ENCODE data around the gene UPF3A.
"Not testable (repeated sequence)": the region's sequence is repeated elsewhere in the genome, so short reads cannot be mapped to it uniquely, and the experiment has no call there.

Gene UPF3A

GRCh38 chr13:114315074-114315785 lies 33.8 kb downstream of the UPF3A start:
- Histone ChIP-seq H3K4me3 (ENCODE audit: low read length) (peak overlapping the region; percentile 93), H3K9me3 (ENCODE audit: low read length) (no peaks in the 10 kb centered on the region), H3K27me3 (ENCODE audit: insufficient read depth, low read length) (no peaks in the 10 kb centered on the region), H3K36me3 (ENCODE audit: insufficient read depth, low read length) (peaks cover 20% of the 10 kb centered on the region), H3K4me1 (ENCODE audit: insufficient read depth, low read length) (peaks cover 35% of the 10 kb centered on the region), H2AFZ (ENCODE audit: low read depth, low read length) (no peak overlapping the region)

- Histone ChIP-seq H2AFZ (ENCODE audit: low read depth, low read length) (no peak overlapping the region), H3K9me3 (ENCODE audit: low read length) (no peaks in the 10 kb centered on the region), H3K4me3 (ENCODE audit: low read length) (no peak overlapping the region), H3K27me3 (ENCODE audit: insufficient read depth, low read length) (no peaks in the 10 kb centered on the region), H3K4me1 (ENCODE audit: insufficient read depth, low read length) (peaks cover 24% of the 10 kb centered on the region), H3K36me3 (ENCODE audit: insufficient read depth, low read length) (peaks cover 50% of the 10 kb centered on the region)
Measured at GRCh38 chr13:114318624-114319023, 37.2 kb downstream of the UPF3A start.

- no peaks in the 10 kb centered on the region for H3K27me3 ChIP-seq (ENCODE audit: insufficient read depth, low read length)
- no peak overlapping the region for H3K4me3 ChIP-seq (ENCODE audit: low read length)
- H3K4me1 ChIP-seq (ENCODE audit: insufficient read depth, low read length), result peaks cover 21% of the 10 kb centered on the region
- no peak overlapping the region for H2AFZ ChIP-seq (ENCODE audit: low read depth, low read length)
- peaks cover 59% of the 10 kb centered on the region for H3K36me3 ChIP-seq (ENCODE audit: insufficient read depth, low read length)
- no peaks in the 10 kb centered on the region for H3K9me3 ChIP-seq (ENCODE audit: low read length)
Measured at GRCh38 chr13:114319441-114319913, 38.1 kb downstream of the UPF3A start.

GRCh38 chr13:114320065-114320464 lies 38.7 kb downstream of the UPF3A start:
- H2AFZ ChIP-seq (ENCODE audit: low read depth, low read length), result no peak overlapping the region
- no peak overlapping the region for H3K4me3 ChIP-seq (ENCODE audit: low read length)
- peaks cover 65% of the 10 kb centered on the region for H3K36me3 ChIP-seq (ENCODE audit: insufficient read depth, low read length)
- no peaks in the 10 kb centered on the region for H3K9me3 ChIP-seq (ENCODE audit: low read length)
- peaks cover 20% of the 10 kb centered on the region for H3K4me1 ChIP-seq (ENCODE audit: insufficient read depth, low read length)
- no peaks in the 10 kb centered on the region for H3K27me3 ChIP-seq (ENCODE audit: insufficient read depth, low read length)

- H3K4me3 ChIP-seq (ENCODE audit: low read length), result no peak overlapping the region
- no peak overlapping the region for H2AFZ ChIP-seq (ENCODE audit: low read depth, low read length)
- H3K36me3 ChIP-seq (ENCODE audit: insufficient read depth, low read length), result peaks cover 75% of the 10 kb centered on the region
Measured at GRCh38 chr13:114321256-114321655, 39.9 kb downstream of the UPF3A start.

GRCh38 chr13:114323349-114323748 lies 41.9 kb downstream of the UPF3A start:
- peaks cover 1% of the 10 kb centered on the region for H3K4me1 ChIP-seq (ENCODE audit: insufficient read depth, low read length)
- peaks cover 90% of the 10 kb centered on the region for H3K36me3 ChIP-seq (ENCODE audit: insufficient read depth, low read length)
- H2AFZ ChIP-seq (ENCODE audit: low read depth, low read length), result no peak overlapping the region
- no peaks in the 10 kb centered on the region for H3K9me3 ChIP-seq (ENCODE audit: low read length)
- H3K4me3 ChIP-seq (ENCODE audit: low read length), result no peak overlapping the region
- no peaks in the 10 kb centered on the region for H3K27me3 ChIP-seq (ENCODE audit: insufficient read depth, low read length)

More at GRCh38 chr13:114321256-114321655, 39.9 kb downstream of the UPF3A start:
- Histone ChIP-seq H3K4me1 (ENCODE audit: insufficient read depth, low read length) (peaks cover 12% of the 10 kb centered on the region), H3K27me3 (ENCODE audit: insufficient read depth, low read length) (no peaks in the 10 kb centered on the region), H3K9me3 (ENCODE audit: low read length) (no peaks in the 10 kb centered on the region)

GRCh38 chr13:114324334-114324733 lies 42.9 kb downstream of the UPF3A start:
- Histone ChIP-seq H3K4me1 (ENCODE audit: insufficient read depth, low read length) (no peaks in the 10 kb centered on the region), H3K9me3 (ENCODE audit: low read length) (no peaks in the 10 kb centered on the region), H3K27me3 (ENCODE audit: insufficient read depth, low read length) (no peaks in the 10 kb centered on the region), H3K4me3 (ENCODE audit: low read length) (no peak overlapping the region), H3K36me3 (ENCODE audit: insufficient read depth, low read length) (peaks cover 85% of the 10 kb centered on the region), H2AFZ (ENCODE audit: low read depth, low read length) (no peak overlapping the region)

GRCh38 chr13:114325729-114326128 lies 44.3 kb downstream of the UPF3A start:
- H3K9me3 ChIP-seq (ENCODE audit: low read length), result no peaks in the 10 kb centered on the region
- peaks cover 79% of the 10 kb centered on the region for H3K36me3 ChIP-seq (ENCODE audit: insufficient read depth, low read length)
- H2AFZ ChIP-seq (ENCODE audit: low read depth, low read length), result no peak overlapping the region

GRCh38 chr13:114328034-114328433 lies 46.6 kb downstream of the UPF3A start:
- peaks cover 58% of the 10 kb centered on the region for H3K36me3 ChIP-seq (ENCODE audit: insufficient read depth, low read length)
- H2AFZ ChIP-seq (ENCODE audit: low read depth, low read length), result no peak overlapping the region
- no peaks in the 10 kb centered on the region for H3K9me3 ChIP-seq (ENCODE audit: low read length)
- no peak overlapping the region for H3K4me3 ChIP-seq (ENCODE audit: low read length)
- H3K27me3 ChIP-seq (ENCODE audit: insufficient read depth, low read length), result no peaks in the 10 kb centered on the region
- H3K4me1 ChIP-seq (ENCODE audit: insufficient read depth, low read length), result no peaks in the 10 kb centered on the region

More at GRCh38 chr13:114325729-114326128, 44.3 kb downstream of the UPF3A start:
- no peak overlapping the region for H3K4me3 ChIP-seq (ENCODE audit: low read length)
- no peaks in the 10 kb centered on the region for H3K27me3 ChIP-seq (ENCODE audit: insufficient read depth, low read length)
- no peaks in the 10 kb centered on the region for H3K4me1 ChIP-seq (ENCODE audit: insufficient read depth, low read length)

- H3K36me3 ChIP-seq (ENCODE audit: insufficient read depth, low read length), result peaks cover 52% of the 10 kb centered on the region
- H3K4me1 ChIP-seq (ENCODE audit: insufficient read depth, low read length), result no peaks in the 10 kb centered on the region
- no peaks in the 10 kb centered on the region for H3K9me3 ChIP-seq (ENCODE audit: low read length)
- no peak overlapping the region for H2AFZ ChIP-seq (ENCODE audit: low read depth, low read length)
- no peaks in the 10 kb centered on the region for H3K27me3 ChIP-seq (ENCODE audit: insufficient read depth, low read length)
- no peak overlapping the region for H3K4me3 ChIP-seq (ENCODE audit: low read length)
Measured at GRCh38 chr13:114328595-114328994, 47.2 kb downstream of the UPF3A start.

GRCh38 chr13:114330086-114330485 lies 48.7 kb downstream of the UPF3A start:
- Histone ChIP-seq H3K9me3 (ENCODE audit: low read length) (no peaks in the 10 kb centered on the region), H3K36me3 (ENCODE audit: insufficient read depth, low read length) (peaks cover 38% of the 10 kb centered on the region)

GRCh38 chr13:114333881-114334280 lies 52.5 kb downstream of the UPF3A start:
- not testable (repeated sequence) for H3K4me3 ChIP-seq (ENCODE audit: low read length)

More at GRCh38 chr13:114330086-114330485, 48.7 kb downstream of the UPF3A start:
- H3K27me3 ChIP-seq (ENCODE audit: insufficient read depth, low read length), result no peaks in the 10 kb centered on the region
- H3K4me1 ChIP-seq (ENCODE audit: insufficient read depth, low read length), result no peaks in the 10 kb centered on the region
- H2AFZ ChIP-seq (ENCODE audit: low read depth, low read length), result no peak overlapping the region
- H3K4me3 ChIP-seq (ENCODE audit: low read length), result no peak overlapping the region

GRCh38 chr13:114334305-114335053 lies 53.1 kb downstream of the UPF3A start:
- no peaks in the 10 kb centered on the region for H3K4me1 ChIP-seq (ENCODE audit: insufficient read depth, low read length)
- H2AFZ ChIP-seq (ENCODE audit: low read depth, low read length), result no peak overlapping the region
- no peaks in the 10 kb centered on the region for H3K9me3 ChIP-seq (ENCODE audit: low read length)
- H3K4me3 ChIP-seq (ENCODE audit: low read length), result no peak overlapping the region
- H3K27me3 ChIP-seq (ENCODE audit: insufficient read depth, low read length), result no peaks in the 10 kb centered on the region
- peaks cover 4% of the 10 kb centered on the region for H3K36me3 ChIP-seq (ENCODE audit: insufficient read depth, low read length)

More at GRCh38 chr13:114333881-114334280, 52.5 kb downstream of the UPF3A start:
- H3K9me3 ChIP-seq (ENCODE audit: low read length); H3K27me3 ChIP-seq (ENCODE audit: insufficient read depth, low read length); H3K4me1 ChIP-seq (ENCODE audit: insufficient read depth, low read length); H2AFZ ChIP-seq (ENCODE audit: low read depth, low read length); H3K36me3 ChIP-seq (ENCODE audit: insufficient read depth, low read length): not testable (repeated sequence)
